Progenitor cell of endocrine pancreas (in vitro differentiated cells): ENCODE measurements around the gene MT1X. TPM values are rescaled to one million over a fixed set of nuclear protein-coding genes. Genes with fewer than 3 reads are reported as not detected.
A peak's percentile ranks its signal among the peaks of the same experiment; 100 is the strongest.

Source experiments
- DNase-seq: peaks from one replicate; pipeline ENCODE4 v3.0.0; 2021; ENCODE audit warnings: low spot score; ENCODE audit not compliant: unreplicated experiment
- H3K27ac Mint-ChIP-seq: 2 replicates; pipeline ENCODE4 v1.8.0; 2021; ENCODE audit warnings: mild to moderate bottlenecking, moderate library complexity, mixed read lengths
- H3K27me3 Mint-ChIP-seq: 2 replicates; pipeline ENCODE4 v1.8.0; 2021; ENCODE audit warnings: mixed read lengths
- H3K36me3 Mint-ChIP-seq: 2 replicates; pipeline ENCODE4 v1.8.0; 2022; ENCODE audit warnings: mixed read lengths; ENCODE audit not compliant: insufficient read depth
- H3K4me1 Mint-ChIP-seq: 2 replicates; pipeline ENCODE4 v1.8.0; 2021; ENCODE audit warnings: low read depth, mixed read lengths
- H3K4me3 Mint-ChIP-seq: 2 replicates; pipeline ENCODE4 v1.8.0; 2021; ENCODE audit warnings: low read depth, mild to moderate bottlenecking, moderate library complexity, mixed read lengths
- H3K9me3 Mint-ChIP-seq: 2 replicates; pipeline ENCODE4 v1.8.0; 2021; ENCODE audit warnings: low read depth, mixed read lengths
- CTCF ChIP-seq: fragments of 200-600 bp; sonication (generic); IDR thresholded peaks from one replicate; pipeline ENCODE4 v1.5.0; 2021; ENCODE audit warnings: antibody characterized with exemption, mild to moderate bottlenecking; ENCODE audit not compliant: unreplicated experiment
- total RNA-seq: library from RNA; stranded (reverse); gene quantifications from 2 replicates; pipeline ENCODE4 v1.2.1, GENCODE V29; 2021

The MT1X gene
- total RNA-seq, 1 donor from 2014 or later, result 6.8 TPM

GRCh38 chr16:56636616-56637413 lies 45.5 kb upstream of the MT1X start:
- peaks cover 4% of the 10 kb centered on the region for H3K4me1 Mint-ChIP-seq
- no peak for TF ChIP-seq CTCF
- H3K9me3 Mint-ChIP-seq, result no peaks in the 10 kb centered on the region
- H3K36me3 Mint-ChIP-seq, result no peaks in the 10 kb centered on the region
- no peak overlapping the region for H3K4me3 Mint-ChIP-seq
- no peak overlapping the region for H3K27ac Mint-ChIP-seq
- no peak for DNase-seq
- H3K27me3 Mint-ChIP-seq, result peaks cover 93% of the 10 kb centered on the region

GRCh38 chr16:56637814-56638750 lies 44.2 kb upstream of the MT1X start, which contains the start of gene MT1A:
TSS of gene MT1A (plus strand) at chr16:56638666. CDS start at chr16:56638739, 73 bp downstream.
- H3K9me3 Mint-ChIP-seq, result no peaks in the 10 kb centered on the region

GRCh38 chr16:56639045-56639444 lies 43.2 kb upstream of the MT1X start:
- Mint-ChIP-seq H3K36me3 (no peaks in the 10 kb centered on the region), H3K27ac (no peak overlapping the region), H3K27me3 (peaks cover 94% of the 10 kb centered on the region), H3K4me3 (no peak overlapping the region), H3K4me1 (peaks cover 3% of the 10 kb centered on the region), H3K9me3 (no peaks in the 10 kb centered on the region)
- DNase-seq, result no peak
- TF ChIP-seq CTCF, result no peak

More at GRCh38 chr16:56637814-56638750, 44.2 kb upstream of the MT1X start, which contains the start of gene MT1A:
- Mint-ChIP-seq H3K4me3 (peak within 1 kb of the TSS; percentile 16), H3K36me3 (no peaks in the 10 kb centered on the region), H3K27ac (no peak within 1 kb of the TSS), H3K27me3 (peaks cover 96% of the 10 kb centered on the region), H3K4me1 (no peaks in the 10 kb centered on the region)
- no peak for TF ChIP-seq CTCF
- no peak for DNase-seq

- no peak for DNase-seq
- no peak for TF ChIP-seq CTCF
- Mint-ChIP-seq H3K9me3 (no peaks in the 10 kb centered on the region), H3K27ac (no peak overlapping the region), H3K27me3 (peaks cover 94% of the 10 kb centered on the region), H3K4me3 (no peak overlapping the region), H3K4me1 (peaks cover 3% of the 10 kb centered on the region), H3K36me3 (no peaks in the 10 kb centered on the region)
Measured at GRCh38 chr16:56640076-56640475, 42.2 kb upstream of the MT1X start.

- no peaks in the 10 kb centered on the region for H3K9me3 Mint-ChIP-seq
- H3K27me3 Mint-ChIP-seq, result peaks cover 97% of the 10 kb centered on the region
- no peak overlapping the region for H3K4me3 Mint-ChIP-seq
- H3K4me1 Mint-ChIP-seq, result peaks cover 3% of the 10 kb centered on the region
- no peak for TF ChIP-seq CTCF
- no peaks in the 10 kb centered on the region for H3K36me3 Mint-ChIP-seq
- H3K27ac Mint-ChIP-seq, result no peak overlapping the region
- DNase-seq, result no peak
Measured at GRCh38 chr16:56641166-56641565, 41.1 kb upstream of the MT1X start.
